Measurements from ENCODE around the gene SMG9.

DNA sequence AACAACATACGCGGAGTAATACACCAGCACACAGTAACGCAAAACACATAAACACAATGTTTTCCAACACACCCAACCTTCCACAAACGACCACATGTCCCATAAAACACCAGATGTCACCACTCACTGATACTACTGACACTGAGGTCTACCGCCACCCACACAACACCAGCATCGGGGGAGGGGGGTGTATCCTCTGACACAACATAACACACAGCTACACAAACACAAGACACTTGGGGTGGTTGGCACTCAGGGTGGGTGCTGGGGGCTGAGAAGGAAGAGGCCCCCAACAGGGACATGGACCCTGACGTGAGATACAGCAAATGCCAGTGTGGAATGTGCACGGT is 27.5 kb upstream of the SMG9 start:
- TF ChIP-seq, protein P1, sequence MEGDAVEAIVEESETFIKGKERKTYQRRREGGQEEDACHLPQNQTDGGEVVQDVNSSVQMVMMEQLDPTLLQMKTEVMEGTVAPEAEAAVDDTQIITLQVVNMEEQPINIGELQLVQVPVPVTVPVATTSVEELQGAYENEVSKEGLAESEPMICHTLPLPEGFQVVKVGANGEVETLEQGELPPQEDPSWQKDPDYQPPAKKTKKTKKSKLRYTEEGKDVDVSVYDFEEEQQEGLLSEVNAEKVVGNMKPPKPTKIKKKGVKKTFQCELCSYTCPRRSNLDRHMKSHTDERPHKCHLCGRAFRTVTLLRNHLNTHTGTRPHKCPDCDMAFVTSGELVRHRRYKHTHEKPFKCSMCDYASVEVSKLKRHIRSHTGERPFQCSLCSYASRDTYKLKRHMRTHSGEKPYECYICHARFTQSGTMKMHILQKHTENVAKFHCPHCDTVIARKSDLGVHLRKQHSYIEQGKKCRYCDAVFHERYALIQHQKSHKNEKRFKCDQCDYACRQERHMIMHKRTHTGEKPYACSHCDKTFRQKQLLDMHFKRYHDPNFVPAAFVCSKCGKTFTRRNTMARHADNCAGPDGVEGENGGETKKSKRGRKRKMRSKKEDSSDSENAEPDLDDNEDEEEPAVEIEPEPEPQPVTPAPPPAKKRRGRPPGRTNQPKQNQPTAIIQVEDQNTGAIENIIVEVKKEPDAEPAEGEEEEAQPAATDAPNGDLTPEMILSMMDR (IDR thresholded peaks at IDR 0.05; ENCODE audit: low read depth, low read length, missing input control), result no peak
- TF ChIP-seq, protein P2, sequence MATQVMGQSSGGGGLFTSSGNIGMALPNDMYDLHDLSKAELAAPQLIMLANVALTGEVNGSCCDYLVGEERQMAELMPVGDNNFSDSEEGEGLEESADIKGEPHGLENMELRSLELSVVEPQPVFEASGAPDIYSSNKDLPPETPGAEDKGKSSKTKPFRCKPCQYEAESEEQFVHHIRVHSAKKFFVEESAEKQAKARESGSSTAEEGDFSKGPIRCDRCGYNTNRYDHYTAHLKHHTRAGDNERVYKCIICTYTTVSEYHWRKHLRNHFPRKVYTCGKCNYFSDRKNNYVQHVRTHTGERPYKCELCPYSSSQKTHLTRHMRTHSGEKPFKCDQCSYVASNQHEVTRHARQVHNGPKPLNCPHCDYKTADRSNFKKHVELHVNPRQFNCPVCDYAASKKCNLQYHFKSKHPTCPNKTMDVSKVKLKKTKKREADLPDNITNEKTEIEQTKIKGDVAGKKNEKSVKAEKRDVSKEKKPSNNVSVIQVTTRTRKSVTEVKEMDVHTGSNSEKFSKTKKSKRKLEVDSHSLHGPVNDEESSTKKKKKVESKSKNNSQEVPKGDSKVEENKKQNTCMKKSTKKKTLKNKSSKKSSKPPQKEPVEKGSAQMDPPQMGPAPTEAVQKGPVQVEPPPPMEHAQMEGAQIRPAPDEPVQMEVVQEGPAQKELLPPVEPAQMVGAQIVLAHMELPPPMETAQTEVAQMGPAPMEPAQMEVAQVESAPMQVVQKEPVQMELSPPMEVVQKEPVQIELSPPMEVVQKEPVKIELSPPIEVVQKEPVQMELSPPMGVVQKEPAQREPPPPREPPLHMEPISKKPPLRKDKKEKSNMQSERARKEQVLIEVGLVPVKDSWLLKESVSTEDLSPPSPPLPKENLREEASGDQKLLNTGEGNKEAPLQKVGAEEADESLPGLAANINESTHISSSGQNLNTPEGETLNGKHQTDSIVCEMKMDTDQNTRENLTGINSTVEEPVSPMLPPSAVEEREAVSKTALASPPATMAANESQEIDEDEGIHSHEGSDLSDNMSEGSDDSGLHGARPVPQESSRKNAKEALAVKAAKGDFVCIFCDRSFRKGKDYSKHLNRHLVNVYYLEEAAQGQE (IDR thresholded peaks at IDR 0.05), result no peak
